Measurements from ENCODE around the gene TH. TPM values are rescaled to one million over a fixed set of nuclear protein-coding genes. Genes with fewer than 3 reads are reported as not detected.

TH gene
- total and polyA plus RNA-seq, 9 of the 15 experiments (the other 6 are each of a cell fraction or from before 2014, with no cell fraction given) = not detected

- no peak overlapping the region for H3K9ac ChIP-seq (ENCODE audit: insufficient read depth in 1 of 2, low read depth in 2 of 2, low read length in 2 of 2)
- no peak overlapping the region for H3K4me2 ChIP-seq (ENCODE audit: insufficient read depth, low read length)
- no peaks in the 10 kb centered on the region for H3K36me3 ChIP-seq (ENCODE audit: control insufficient read depth, insufficient read depth, low read length)
- ChIA-PET POLR2A (no interaction called here), CTCF (ENCODE audit: low intra/inter-chr PET ratio) (no interaction called here)
- DNase-seq (ENCODE audit: extremely low read depth in 1 of 4, low spot score in 3 of 4) = no peak
- in situ Hi-C loops (cut with MboI) = no loop called here
- H3K9me1 ChIP-seq (ENCODE audit: control insufficient read depth, insufficient read depth, low read length) = no peaks in the 10 kb centered on the region
- no TSS peak for BruUV-seq (replicated peaks)
- 0% methylated on average over 6 of the region's 7 CpGs for WGBS (ENCODE audit: insufficient coverage, low coverage, missing lambda C conversion rate)
- H3K4me3 ChIP-seq = no peak overlapping the region
- no peaks in the 10 kb centered on the region for H3K79me2 ChIP-seq (ENCODE audit: control insufficient read depth, insufficient read depth, low read length)
- TF ChIP-seq ZSCAN29 (IDR thresholded peaks at IDR 0.05) = peak; percentile 59; the same call in 1 of the 2 replicates
- no peak for TF ChIP-seq ARNT (IDR thresholded peaks at IDR 0.05)
- no peak for TF ChIP-seq ZBTB43 (CRISPR knock-in tag; IDR thresholded peaks at IDR 0.05)
- TF ChIP-seq ZNF140 (CRISPR knock-in tag; IDR thresholded peaks at IDR 0.05) = no peak
- no peak for ATAC-seq
- peaks cover 1 to 16% of the 10 kb centered on the region in 2 experiments; a peak in 3 of 5 replicates for H3K27me3 ChIP-seq (ENCODE audit: control insufficient read depth in 2 of 2, insufficient read depth in 2 of 2, low read length in 2 of 2)
- intact Hi-C loops (cut with micrococcal nuclease) = no loop called here
- H3K4me1 ChIP-seq (replicated peaks in 1 of 2; ENCODE audit: control insufficient read depth in 2 of 2, insufficient read depth in 2 of 2, low read length in 2 of 2) = peaks cover 0 to 4% of the 10 kb centered on the region in 2 experiments; a peak in 1 of 5 replicates
- FAIRE-seq = no peak
- no peaks in the 10 kb centered on the region for H4K20me1 ChIP-seq (replicated peaks; ENCODE audit: control insufficient read depth, insufficient read depth, low read length)
- no peak overlapping the region for H3K27ac ChIP-seq (ENCODE audit: extremely low read depth, low read depth, low read length)
- 0 out of 2 replicates have a peak, but pooled peaks cover 3% of the 10 kb centered on the region for H3K9me3 ChIP-seq (replicated peaks; ENCODE audit: control insufficient read depth, insufficient read depth, low read depth, low read length)
- no peak overlapping the region for H2AFZ ChIP-seq (ENCODE audit: low read depth, low read length)
Measured at GRCh38 chr11:2128130-2128510, 43.5 kb downstream of the TH start.

- FAIRE-seq = no peak
- H3K4me2 ChIP-seq (ENCODE audit: insufficient read depth, low read length) = no peak overlapping the region
- no peak for ATAC-seq
- H3K27ac ChIP-seq (ENCODE audit: extremely low read depth, low read depth, low read length) = no peak overlapping the region
- intact Hi-C loops (cut with micrococcal nuclease) (no loop called here), in situ Hi-C loops (cut with MboI) (no loop called here)
- H4K20me1 ChIP-seq (replicated peaks; ENCODE audit: control insufficient read depth, insufficient read depth, low read length) = no peaks in the 10 kb centered on the region
- no peaks in the 10 kb centered on the region for H3K79me2 ChIP-seq (ENCODE audit: control insufficient read depth, insufficient read depth, low read length)
- ChIA-PET CTCF (ENCODE audit: low intra/inter-chr PET ratio) (no interaction called here), POLR2A (no interaction called here)
- peaks cover 0 to 11% of the 10 kb centered on the region in 2 experiments; a peak in 2 of 5 replicates for H3K27me3 ChIP-seq (ENCODE audit: control insufficient read depth in 2 of 2, insufficient read depth in 2 of 2, low read length in 2 of 2)
- H3K9me3 ChIP-seq (replicated peaks; ENCODE audit: control insufficient read depth, insufficient read depth, low read depth, low read length) = 0 out of 2 replicates have a peak, but pooled peaks cover 3% of the 10 kb centered on the region
- H3K9ac ChIP-seq (ENCODE audit: insufficient read depth in 1 of 2, low read depth in 2 of 2, low read length in 2 of 2) = no peak overlapping the region
- no peak for DNase-seq (ENCODE audit: extremely low read depth in 1 of 4, low spot score in 3 of 4)
- no peak for TF ChIP-seq ZNF589 (CRISPR knock-in tag; IDR thresholded peaks at IDR 0.05; ENCODE audit: low read depth)
- no peak for TF ChIP-seq SMAD2 (IDR thresholded peaks at IDR 0.05; ENCODE audit: low read depth, low read length)
- TF ChIP-seq BRD4 (IDR thresholded peaks at IDR 0.05) = no peak
- no peak for TF ChIP-seq TBP (optimal IDR thresholded peaks at IDR 0.05; ENCODE audit: low read depth, low read length)
- TF ChIP-seq NUFIP1 (IDR thresholded peaks at IDR 0.05; ENCODE audit: partially characterized antibody) = no peak
- TF ChIP-seq BDP1 (IDR thresholded peaks at IDR 0.05; ENCODE audit: insufficient read depth, insufficient read length) = no peak
- TF ChIP-seq ZNF512 (tag; IDR thresholded peaks at IDR 0.05) = no peak
- TF ChIP-seq JUNB (CRISPR knock-in tag; conservative IDR thresholded peaks at IDR 0.05) = no peak
- TF ChIP-seq ZNF121 (CRISPR knock-in tag; conservative IDR thresholded peaks at IDR 0.05) = no peak
- no peak for TF ChIP-seq SNAPC5 (CRISPR knock-in tag; IDR thresholded peaks at IDR 0.05)
- no TSS peak for BruUV-seq (replicated peaks)
- H3K4me3 ChIP-seq = no peak overlapping the region
- H3K4me1 ChIP-seq (replicated peaks in 1 of 2; ENCODE audit: control insufficient read depth in 2 of 2, insufficient read depth in 2 of 2, low read length in 2 of 2) = no peaks in the 10 kb centered on the region
- H2AFZ ChIP-seq (ENCODE audit: low read depth, low read length) = no peak overlapping the region
- H3K9me1 ChIP-seq (ENCODE audit: control insufficient read depth, insufficient read depth, low read length) = no peaks in the 10 kb centered on the region
- WGBS (ENCODE audit: insufficient coverage, low coverage, missing lambda C conversion rate) = 2% methylated on average over 8 of the region's 8 CpGs
- no peaks in the 10 kb centered on the region for H3K36me3 ChIP-seq (ENCODE audit: control insufficient read depth, insufficient read depth, low read length)
Measured at GRCh38 chr11:2127482-2128129, 44.0 kb downstream of the TH start.

All from K562 (cell line).